OCI-M2 (cell line): ENCODE data around the gene XPC.
"Not testable (repeated sequence)": the region's sequence is repeated elsewhere in the genome, so short reads cannot be mapped to it uniquely, and the experiment has no call there.

ENCODE experiments used
- DNase-seq: peaks from one replicate; lab custom pipeline; 2025; ENCODE audit not compliant: unreplicated experiment; lab: John Stamatoyannopoulos, UW

XPC gene

GRCh38 chr3:14178247-14179113 lies at the start of gene XPC, which contains the start of gene LSM3:
XPC (minus strand) TSS chr3:14178601; CDS start chr3:14178568, 33 bp downstream.
LSM3 (plus strand) TSS chr3:14178817; CDS start chr3:14178861, 44 bp downstream.
- DNase-seq: peak; percentile 69

GRCh38 chr3:14227856-14228255 lies 49.5 kb upstream of the XPC start:
- DNase-seq: no peak

GRCh38 chr3:14226351-14226750 lies 48.0 kb upstream of the XPC start:
- DNase-seq: not testable (repeated sequence)

- DNase-seq: no peak
These were observed 47.0 kb upstream of the XPC start for GRCh38 chr3:14225421-14225820.

GRCh38 chr3:14224895-14225294 lies 46.5 kb upstream of the XPC start:
- no peak for DNase-seq

GRCh38 chr3:14223595-14223994 lies 45.2 kb upstream of the XPC start:
- no peak for DNase-seq

- no peak for DNase-seq
These were observed 44.6 kb upstream of the XPC start for GRCh38 chr3:14222900-14223594.

GRCh38 chr3:14222457-14222856 lies 44.1 kb upstream of the XPC start:
- DNase-seq: no peak

GRCh38 chr3:14221902-14222301 lies 43.5 kb upstream of the XPC start:
- no peak for DNase-seq

GRCh38 chr3:14220933-14221332 lies 42.5 kb upstream of the XPC start:
- no peak for DNase-seq

GRCh38 chr3:14218355-14218754 lies 40.0 kb upstream of the XPC start:
- DNase-seq: no peak

GRCh38 chr3:14216257-14217048 lies 38.1 kb upstream of the XPC start:
- no peak for DNase-seq

- DNase-seq: no peak
These were observed 36.4 kb upstream of the XPC start for GRCh38 chr3:14214764-14215163.

- no peak for DNase-seq
These were observed 34.8 kb upstream of the XPC start for GRCh38 chr3:14213066-14213774.

GRCh38 chr3:14212032-14212431 lies 33.6 kb upstream of the XPC start:
- DNase-seq: no peak

- DNase-seq: no peak
These were observed 33.2 kb upstream of the XPC start for GRCh38 chr3:14211621-14212020.

- no peak for DNase-seq
These were observed 32.6 kb upstream of the XPC start for GRCh38 chr3:14210843-14211594.

GRCh38 chr3:14210290-14210688 lies 31.9 kb upstream of the XPC start:
- DNase-seq: no peak

- no peak for DNase-seq
These were observed 31.3 kb upstream of the XPC start for GRCh38 chr3:14209581-14210289.
